GM23338 (cell line): ENCODE results near the gene LDB3. TPM values are rescaled to one million over a fixed set of nuclear protein-coding genes. Genes with fewer than 3 reads are reported as not detected.

Experiments used
- ATAC-seq: fragments of 200-7000 bp; cut with Tn5 transposase; 3 replicates; pipeline ENCODE4 v1.9.1; 2020
- DNase-seq: peaks from one replicate; pipeline ENCODE4 v3.0.0-alpha.2; 2015; ENCODE audit warnings: low spot score
- H2AFZ ChIP-seq: fragments of 200-600 bp; sonication (generic); 2 replicates; pipeline ENCODE4 v1.8.0; 2016; ENCODE audit warnings: antibody characterized with exemption, mild to moderate bottlenecking, moderate library complexity
- H3F3A ChIP-seq: fragments of 200-600 bp; sonication (generic); replicated peaks from 2 replicates; pipeline ENCODE4 v1.8.0; 2017; ENCODE audit warnings: antibody characterized with exemption, mixed run types, low read depth
- H3K27ac ChIP-seq: fragments of 200-600 bp; sonication (generic); 2 replicates; pipeline ENCODE4 v1.6.1; 2016; ENCODE audit warnings: low read depth
- H3K27me3 ChIP-seq: fragments of 200-600 bp; sonication (generic); 2 replicates; pipeline ENCODE4 v1.8.0; 2016; ENCODE audit warnings: mild to moderate bottlenecking, mixed run types, moderate library complexity; ENCODE audit not compliant: insufficient read depth
- H3K36me3 ChIP-seq: fragments of 200-600 bp; sonication (generic); 2 replicates; pipeline ENCODE4 v1.8.0; 2016; ENCODE audit warnings: mild to moderate bottlenecking; ENCODE audit not compliant: insufficient read depth
- H3K4me1 ChIP-seq: fragments of 200-600 bp; sonication (generic); 2 replicates; pipeline ENCODE4 v1.8.0; 2016; ENCODE audit warnings: mild to moderate bottlenecking, moderate library complexity; ENCODE audit not compliant: insufficient read depth
- H3K4me2 ChIP-seq: fragments of 200-600 bp; sonication (generic); 2 replicates; pipeline ENCODE4 v1.7.1; 2017; ENCODE audit warnings: mixed run types
- H3K4me3 ChIP-seq: fragments of 200-600 bp; sonication (generic); 2 replicates; pipeline ENCODE4 v1.6.1; 2016; ENCODE audit warnings: mixed run types
- H3K79me2 ChIP-seq: fragments of 200-600 bp; sonication (generic); replicated peaks from 2 replicates; pipeline ENCODE4 v1.8.0; 2017; ENCODE audit warnings: mild to moderate bottlenecking; ENCODE audit not compliant: insufficient read depth
- H3K9me2 ChIP-seq: fragments of 200-600 bp; sonication (generic); 2 replicates; pipeline ENCODE4 v1.8.0; 2017; ENCODE audit not compliant: insufficient read depth
- H4K20me1 ChIP-seq: fragments of 200-600 bp; sonication (generic); replicated peaks from 2 replicates; pipeline ENCODE4 v1.8.0; 2017; ENCODE audit warnings: mild to moderate bottlenecking; ENCODE audit not compliant: insufficient read depth
- H3K27ac Mint-ChIP-seq: 2 replicates; pipeline ENCODE4 v1.8.0; 2020; ENCODE audit warnings: inconsistent platforms, mild to moderate bottlenecking, moderate library complexity, mixed read lengths
- H3K27me3 Mint-ChIP-seq: 3 replicates; pipeline ENCODE4 v1.8.0; 2022; ENCODE audit warnings: low read depth, mild to moderate bottlenecking, moderate library complexity, mixed read lengths, inconsistent platforms; ENCODE audit not compliant: insufficient read depth, poor library complexity
- H3K36me3 Mint-ChIP-seq: 3 replicates; pipeline ENCODE4 v1.8.0; 2021; ENCODE audit warnings: low read depth, mild to moderate bottlenecking, inconsistent platforms, moderate library complexity, mixed read lengths
- H3K4me1 Mint-ChIP-seq: 3 replicates; pipeline ENCODE4 v1.8.0; 2020; ENCODE audit warnings: mild to moderate bottlenecking, inconsistent platforms, mixed read lengths
- H3K4me3 Mint-ChIP-seq: 3 replicates; pipeline ENCODE4 v1.8.0; 2021; ENCODE audit warnings: moderate library complexity, mild to moderate bottlenecking, inconsistent platforms, mixed read lengths
- H3K9me3 Mint-ChIP-seq: 3 replicates; pipeline ENCODE4 v1.8.0; 2020; ENCODE audit warnings: moderate library complexity, mild to moderate bottlenecking, inconsistent platforms, mixed read lengths
- CREB1 ChIP-seq: fragments of 250-450 bp; sonication (Bioruptor Pico); IDR thresholded peaks from 2 replicates; pipeline ENCODE4 v1.5.0; 2020; ENCODE audit warnings: low read depth, mild to moderate bottlenecking, moderate library complexity
- CTCF ChIP-seq, 2 experiments: fragments of 200-600 bp in 1 of 2; sonication (generic) in 1 of 2; conservative IDR thresholded peaks; 2 replicates each; pipeline versions ENCODE4 v1.5.1 to v1.6.1; 2016 to 2017; ENCODE audit warnings: antibody characterized with exemption in 2 of 2, low read depth in 2 of 2, mild to moderate bottlenecking in 2 of 2, moderate library complexity in 1 of 2
- ETS1 ChIP-seq: IDR thresholded peaks from 2 replicates; pipeline ENCODE4 v1.6.1; 2016; ENCODE audit warnings: antibody characterized with exemption
- EZH2 ChIP-seq: fragments of 200-600 bp; sonication (generic); IDR thresholded peaks from one replicate; pipeline ENCODE4 v1.8.0; 2017; ENCODE audit warnings: antibody characterized with exemption, mild to moderate bottlenecking, low read depth; ENCODE audit not compliant: unreplicated experiment
- EZH2phosphoT487 ChIP-seq: fragments of 200-600 bp; sonication (generic); IDR thresholded peaks from one replicate; pipeline ENCODE4 v1.8.1; 2018; ENCODE audit warnings: antibody characterized with exemption; ENCODE audit not compliant: unreplicated experiment
- JUNB ChIP-seq: IDR thresholded peaks from one replicate; pipeline ENCODE4 v1.6.1; 2016; ENCODE audit warnings: antibody characterized with exemption; ENCODE audit not compliant: unreplicated experiment
- NANOG ChIP-seq: IDR thresholded peaks from 2 replicates; pipeline ENCODE4 v1.6.1; 2016; ENCODE audit warnings: antibody characterized with exemption, borderline replicate concordance
- POLR2AphosphoS5 ChIP-seq: IDR thresholded peaks from 2 replicates; pipeline ENCODE4 v1.6.1; 2016; ENCODE audit warnings: antibody characterized with exemption, low read depth
- REST ChIP-seq: IDR thresholded peaks from one replicate; pipeline ENCODE4 v1.6.1; 2018; ENCODE audit warnings: antibody characterized with exemption; ENCODE audit not compliant: unreplicated experiment
- STAT1 ChIP-seq: IDR thresholded peaks from one replicate; pipeline ENCODE4 v1.6.1; 2016; ENCODE audit warnings: antibody characterized with exemption; ENCODE audit not compliant: unreplicated experiment
- ZNF114 ChIP-seq: fragments of 250-450 bp; sonication (Bioruptor Pico); IDR thresholded peaks from 2 replicates; pipeline ENCODE4 v1.5.0; 2020; ENCODE audit warnings: mild to moderate bottlenecking, moderate library complexity
- ZNF331 ChIP-seq: fragments of 250-450 bp; sonication (Bioruptor Pico); IDR thresholded peaks from 2 replicates; pipeline ENCODE4 v1.5.0; 2020; ENCODE audit warnings: low read depth, mild to moderate bottlenecking, moderate library complexity
- ZNF462 ChIP-seq: fragments of 250-450 bp; sonication (Bioruptor Pico); IDR thresholded peaks from 2 replicates; pipeline ENCODE4 v1.5.0; 2020; ENCODE audit warnings: mild to moderate bottlenecking, moderate library complexity
- polyA plus RNA-seq: library from polyadenylated mRNA; unstranded; fragments of >200 nt; fragmentation: Nextera tagmentation; extraction: Ambion mirVana; gene quantifications from 2 replicates; pipeline ENCODE4 v1.2.1, GENCODE V29; 2016
- total RNA-seq: library from RNA; depleted of rRNA; stranded (reverse); fragments of >200 nt; shearing (Covaris generic); gene quantifications from 2 replicates; pipeline ENCODE4 v1.2.3, GENCODE V29; 2014

Gene LDB3
- total and polyA plus RNA-seq, 2 experiments from 2014 or later, result 0.14 to 0.16 TPM

- TF ChIP-seq CREB1 (CRISPR knock-in tag) (no peak), STAT1 (no peak), ETS1 (no peak), ZNF114 (CRISPR knock-in tag) (no peak), ZNF462 (CRISPR knock-in tag) (no peak), EZH2phosphoT487 (no peak), POLR2AphosphoS5 (no peak), CTCF (conservative IDR thresholded peaks at IDR 0.05; ENCODE audit: low read depth in 2 of 2) (no peak), REST (no peak), EZH2 (no peak), ZNF331 (CRISPR knock-in tag) (no peak), JUNB (no peak), NANOG (no peak)
- Histone ChIP-seq H3K4me2 (no peak overlapping the region), H3K27me3 (no peaks in the 10 kb centered on the region), H3K9me2 (no peaks in the 10 kb centered on the region), H3F3A (peaks cover 11% of the 10 kb centered on the region), H3K27ac (no peak overlapping the region), H2AFZ (no peak overlapping the region), H4K20me1 (0 out of 2 replicates have a peak, but pooled peaks cover 5% of the 10 kb centered on the region), H3K36me3 (no peaks in the 10 kb centered on the region), H3K4me3 (no peak overlapping the region), H3K4me1 (peaks cover 34% of the 10 kb centered on the region), H3K79me2 (peaks cover 29% of the 10 kb centered on the region)
- H3K9me3 Mint-ChIP-seq, result no peaks in the 10 kb centered on the region
- H3K27me3 Mint-ChIP-seq, result peaks cover 4% of the 10 kb centered on the region
- no peak for ATAC-seq
- H3K27ac Mint-ChIP-seq, result no peak overlapping the region
- peaks cover 25% of the 10 kb centered on the region for H3K4me1 Mint-ChIP-seq
- DNase-seq, result no peak
- H3K4me3 Mint-ChIP-seq, result no peak overlapping the region
- peaks cover 3% of the 10 kb centered on the region; the same call in 1 of the 3 replicates for H3K36me3 Mint-ChIP-seq
Measured at GRCh38 chr10:86751477-86751876, 83.2 kb downstream of the LDB3 start.
